Natural killer cell (primary cell): ENCODE measurements around the gene CHGA. TPM values are rescaled to one million over a fixed set of nuclear protein-coding genes. Genes with fewer than 3 reads are reported as not detected.

Experiments
- ATAC-seq, 3 donors: fragments of 150-1000 bp in 2 of 3; fragments of 200-7000 bp in 1 of 3; cut with Tn5 transposase; 1 replicate in 1 of 3; 2 replicates in 2 of 3; pipeline ENCODE4 v1.10.0; 2021; ENCODE audit warnings: mild to moderate bottlenecking in 2 of 3, moderate library complexity in 2 of 3
- DNase-seq, 2 donors: peaks; one replicate each; pipeline versions ENCODE4 v3.0.0 to v3.0.0-alpha.2; 2013 to 2021; ENCODE audit warnings: mixed read lengths in 1 of 2
- H3K27ac ChIP-seq: one replicate; pipeline ENCODE4 v1.5.1; 2013; ENCODE audit warnings: mild to moderate bottlenecking, low read length
- H3K27me3 ChIP-seq: one replicate; pipeline ENCODE4 v1.6.1; 2013; ENCODE audit warnings: low read length; ENCODE audit not compliant: control insufficient read depth, insufficient read depth
- H3K36me3 ChIP-seq: one replicate; pipeline ENCODE4 v1.6.1; 2013; ENCODE audit warnings: low read length; ENCODE audit not compliant: control insufficient read depth, insufficient read depth
- H3K4me1 ChIP-seq: one replicate; pipeline ENCODE4 v1.6.1; 2013; ENCODE audit warnings: low read length; ENCODE audit not compliant: control insufficient read depth, insufficient read depth
- H3K4me3 ChIP-seq: one replicate; pipeline ENCODE4 v1.5.1; 2013; ENCODE audit warnings: low read length
- H3K9me3 ChIP-seq: one replicate; pipeline ENCODE4 v1.6.1; 2013; ENCODE audit warnings: low read length; ENCODE audit not compliant: control insufficient read depth, insufficient read depth
- H3K27ac Mint-ChIP-seq, 2 donors: one replicate each; pipeline ENCODE4 v1.8.0; 2022; ENCODE audit warnings: mild to moderate bottlenecking in 2 of 2, mixed read lengths in 2 of 2, moderate library complexity in 1 of 2
- H3K27me3 Mint-ChIP-seq, 2 donors: one replicate each; pipeline ENCODE4 v1.8.0; 2022; ENCODE audit warnings: low read depth in 2 of 2, mixed read lengths in 2 of 2
- H3K36me3 Mint-ChIP-seq: one replicate; pipeline ENCODE4 v1.8.0; 2022; ENCODE audit warnings: mixed read lengths
- H3K4me1 Mint-ChIP-seq, 2 donors: one replicate each; pipeline ENCODE4 v1.8.0; 2022; ENCODE audit warnings: mixed read lengths in 2 of 2
- H3K4me3 Mint-ChIP-seq: one replicate; pipeline ENCODE4 v1.8.0; 2022; ENCODE audit warnings: mild to moderate bottlenecking, moderate library complexity, mixed read lengths
- H3K9me3 Mint-ChIP-seq, 2 donors: one replicate each; pipeline ENCODE4 v1.8.0; 2022; ENCODE audit warnings: mixed read lengths in 2 of 2
- WGBS: methylation state at CpG from one replicate; pipeline ENCODE4 v1.1.7; 2013; ENCODE audit warnings: missing lambda C conversion rate; ENCODE audit not compliant: insufficient coverage; 5-methylcytosine and 5-hydroxymethylcytosine counted together
- intact Hi-C: fragments of 100-400 bp; cut with micrococcal nuclease; formaldehyde crosslinking; loops from one replicate; pipeline ENCODE4 v1.14.2; 2022
- total RNA-seq, 4 donors: library from RNA; stranded (reverse); fragments of 120-200 nt in 1 of 4; gene quantifications; one replicate each; pipeline versions ENCODE4 v1.2.3 to v1.2.4, GENCODE V29; 2013 to 2022
- TF ChIP-seq, protein P1 (sequence below): fragments of 200-600 bp; IDR thresholded peaks from one replicate; pipeline ENCODE4 v1.8.0; 2022; ENCODE audit warnings: antibody characterized with exemption

Gene CHGA
- total RNA-seq, 3 donors from 2014 or later (not counting 1 experiment from before 2014, with no cell fraction given), result not detected

DNA sequence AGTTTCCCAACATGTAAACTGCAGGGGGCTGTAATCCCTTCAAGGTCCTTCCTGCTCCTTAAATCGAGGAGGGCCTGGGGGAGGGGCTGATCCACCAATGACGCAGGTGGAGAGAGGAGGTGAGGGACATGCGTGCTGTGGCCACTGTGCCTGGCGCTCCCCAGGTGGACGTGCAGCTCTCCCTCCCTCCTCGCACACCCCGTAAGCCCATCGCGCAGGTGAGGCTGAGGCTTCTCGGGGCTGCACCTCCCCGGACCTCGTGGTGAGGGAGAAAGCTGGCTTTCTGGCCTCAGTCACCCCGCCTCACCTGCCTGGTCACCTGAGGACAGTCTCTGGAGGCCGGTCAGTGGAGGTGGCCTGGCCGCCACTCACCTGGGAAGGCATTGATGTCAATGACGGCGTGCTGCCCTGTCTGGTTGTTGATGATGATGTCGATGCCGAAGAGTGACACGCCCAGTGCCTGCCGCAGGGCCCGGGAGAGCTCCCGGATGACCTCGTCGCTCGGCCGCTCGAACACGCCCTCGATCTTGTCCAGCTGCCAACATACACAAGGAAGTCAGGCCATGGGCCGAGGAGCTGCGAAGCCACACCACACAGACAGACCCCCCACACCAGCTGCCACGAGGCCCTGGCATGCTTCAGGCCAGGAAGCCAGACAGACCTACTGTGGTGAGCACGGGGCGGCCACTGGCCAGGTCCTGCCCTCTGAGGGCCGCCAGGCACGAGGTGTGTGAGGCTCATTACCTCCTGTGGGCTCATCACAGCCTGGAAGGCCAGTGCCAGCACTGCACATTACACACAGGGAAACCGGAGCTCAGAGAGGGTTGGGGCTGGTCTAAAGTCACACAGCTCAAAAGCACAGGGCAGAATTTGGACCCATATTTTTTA is 23.3 kb downstream of the CHGA start:
- Mint-ChIP-seq H3K27me3 (no peaks in the 10 kb centered on the region), H3K4me3 (no peak overlapping the region), H3K9me3 (no peaks in the 10 kb centered on the region), H3K4me1 (peaks cover 0 to 9% of the 10 kb centered on the region in 2 donors), H3K36me3 (no peaks in the 10 kb centered on the region), H3K27ac (no peak overlapping the region)
- H3K4me3 ChIP-seq, result no peak overlapping the region
- no peaks in the 10 kb centered on the region for H3K4me1 ChIP-seq
- WGBS, result 95% methylated on average over 38 of the region's 38 CpGs
- ATAC-seq, result no peak
- H3K27ac ChIP-seq, result no peak overlapping the region
- no peaks in the 10 kb centered on the region for H3K27me3 ChIP-seq
- intact Hi-C loops, result no loop called here
- H3K9me3 ChIP-seq, result no peaks in the 10 kb centered on the region
- no peak for DNase-seq
- H3K36me3 ChIP-seq, result peaks cover 60% of the 10 kb centered on the region
- TF ChIP-seq, protein P1, sequence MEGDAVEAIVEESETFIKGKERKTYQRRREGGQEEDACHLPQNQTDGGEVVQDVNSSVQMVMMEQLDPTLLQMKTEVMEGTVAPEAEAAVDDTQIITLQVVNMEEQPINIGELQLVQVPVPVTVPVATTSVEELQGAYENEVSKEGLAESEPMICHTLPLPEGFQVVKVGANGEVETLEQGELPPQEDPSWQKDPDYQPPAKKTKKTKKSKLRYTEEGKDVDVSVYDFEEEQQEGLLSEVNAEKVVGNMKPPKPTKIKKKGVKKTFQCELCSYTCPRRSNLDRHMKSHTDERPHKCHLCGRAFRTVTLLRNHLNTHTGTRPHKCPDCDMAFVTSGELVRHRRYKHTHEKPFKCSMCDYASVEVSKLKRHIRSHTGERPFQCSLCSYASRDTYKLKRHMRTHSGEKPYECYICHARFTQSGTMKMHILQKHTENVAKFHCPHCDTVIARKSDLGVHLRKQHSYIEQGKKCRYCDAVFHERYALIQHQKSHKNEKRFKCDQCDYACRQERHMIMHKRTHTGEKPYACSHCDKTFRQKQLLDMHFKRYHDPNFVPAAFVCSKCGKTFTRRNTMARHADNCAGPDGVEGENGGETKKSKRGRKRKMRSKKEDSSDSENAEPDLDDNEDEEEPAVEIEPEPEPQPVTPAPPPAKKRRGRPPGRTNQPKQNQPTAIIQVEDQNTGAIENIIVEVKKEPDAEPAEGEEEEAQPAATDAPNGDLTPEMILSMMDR, result no peak

DNA sequence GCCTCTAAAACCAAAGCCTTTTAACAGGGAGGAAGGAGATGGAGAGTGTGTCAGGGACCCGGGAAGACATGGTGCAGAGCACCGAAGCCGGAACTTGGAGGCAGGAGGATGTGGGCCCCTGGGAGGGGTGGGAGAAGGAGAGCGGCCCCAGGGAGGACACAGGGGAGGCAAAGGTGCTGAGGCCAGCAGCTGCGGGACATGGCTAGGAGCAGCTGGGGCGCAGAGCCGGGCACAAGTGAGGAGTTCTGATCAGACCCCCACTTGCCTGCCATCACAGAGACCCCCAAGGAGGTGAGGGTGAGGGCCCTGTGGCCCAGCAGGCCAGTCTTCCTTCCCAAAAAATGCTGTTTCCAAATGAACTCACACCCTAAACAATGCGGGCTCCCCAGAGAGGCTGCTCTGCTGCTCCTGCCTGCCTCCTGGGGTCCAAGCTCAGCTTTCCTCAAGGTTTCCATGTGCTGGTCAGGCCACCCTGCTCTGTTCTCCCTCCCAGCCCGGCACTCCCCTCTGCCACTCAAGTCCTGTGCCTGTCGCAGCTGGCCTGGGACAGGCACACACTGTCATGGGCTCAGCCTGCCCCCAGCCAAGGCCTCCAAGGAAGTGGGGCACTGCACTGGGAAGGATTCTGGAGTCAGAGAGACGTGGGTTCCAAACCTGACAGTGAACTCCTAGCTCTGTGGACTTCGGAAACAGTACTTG is 24.0 kb downstream of the CHGA start:
- no peaks in the 10 kb centered on the region for H3K9me3 ChIP-seq
- Mint-ChIP-seq H3K4me3 (no peak overlapping the region), H3K36me3 (no peaks in the 10 kb centered on the region), H3K9me3 (no peaks in the 10 kb centered on the region), H3K27me3 (no peaks in the 10 kb centered on the region), H3K27ac (no peak overlapping the region), H3K4me1 (peaks cover 2 to 13% of the 10 kb centered on the region in 2 donors)
- H3K27me3 ChIP-seq, result no peaks in the 10 kb centered on the region
- DNase-seq (no peak), ATAC-seq (no peak)
- intact Hi-C loops, result no loop called here
- H3K36me3 ChIP-seq, result peaks cover 58% of the 10 kb centered on the region
- 95% methylated on average over 12 of the region's 12 CpGs for WGBS
- H3K4me3 ChIP-seq, result no peak overlapping the region
- H3K27ac ChIP-seq, result no peak overlapping the region
- peaks cover 5% of the 10 kb centered on the region for H3K4me1 ChIP-seq
- TF ChIP-seq, protein P1, result no peak

DNA sequence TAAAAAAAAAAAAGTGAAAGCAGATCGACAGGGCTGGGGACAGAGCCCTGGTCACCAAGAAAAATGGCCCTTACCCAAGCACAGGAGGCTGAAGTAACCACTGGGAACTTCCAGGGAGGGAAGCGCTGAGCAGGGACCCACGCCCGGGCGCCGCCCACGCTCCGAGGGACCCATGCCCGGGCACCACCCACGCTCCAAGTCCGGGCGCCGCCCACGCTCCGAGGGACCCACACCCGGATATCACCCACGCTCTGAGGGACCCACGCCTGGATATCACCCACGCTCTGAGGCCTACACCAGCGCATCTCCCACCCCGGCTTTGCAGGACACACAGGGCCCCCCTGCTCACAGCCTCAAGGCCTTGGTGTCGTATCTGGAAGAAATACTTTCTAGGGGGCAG is 25.7 kb downstream of the CHGA start:
- H3K27me3 Mint-ChIP-seq, result no peaks in the 10 kb centered on the region

More for the DNA sequence above, 25.7 kb downstream of the CHGA start:
- H3K9me3 ChIP-seq, result no peaks in the 10 kb centered on the region
- DNase-seq, result no peak
- Mint-ChIP-seq H3K36me3 (no peaks in the 10 kb centered on the region), H3K9me3 (no peaks in the 10 kb centered on the region), H3K4me3 (no peak overlapping the region), H3K27ac (no peak overlapping the region), H3K4me1 (peaks cover 6 to 18% of the 10 kb centered on the region in 2 donors)
- 97% methylated on average over 22 of the region's 22 CpGs for WGBS
- intact Hi-C loops, result no loop called here
- H3K36me3 ChIP-seq, result peaks cover 55% of the 10 kb centered on the region
- ATAC-seq, result no peak
- TF ChIP-seq, protein P1, result no peak
- peaks cover 8% of the 10 kb centered on the region for H3K4me1 ChIP-seq
- no peak overlapping the region for H3K27ac ChIP-seq
- no peaks in the 10 kb centered on the region for H3K27me3 ChIP-seq
- H3K4me3 ChIP-seq, result no peak overlapping the region
